ENCODE data around the gene SPATA24.

Gene SPATA24

GRCh38 chr5:139408191-139408590, 4.3 kb upstream of the SPATA24 start:
- no peak for DNase-seq
- H3K4me1 ChIP-seq (ENCODE audit: control insufficient read depth, insufficient read depth, low read length, poor library complexity, severe bottlenecking), result peaks cover 8% of the 10 kb centered on the region
- H3K9me3 ChIP-seq (ENCODE audit: control insufficient read depth, low read length), result no peaks in the 10 kb centered on the region
- no peak overlapping the region for H3K4me3 ChIP-seq (ENCODE audit: insufficient read depth, low read depth, low read length, poor library complexity, severe bottlenecking)
- no peak overlapping the region for H3K27ac ChIP-seq (ENCODE audit: insufficient read depth, low read length, poor library complexity, severe bottlenecking)
- no peaks in the 10 kb centered on the region for H3K27me3 ChIP-seq (replicated peaks; ENCODE audit: control insufficient read depth, insufficient read depth, low read length, poor library complexity, severe bottlenecking)
- H3K36me3 ChIP-seq (ENCODE audit: control insufficient read depth, insufficient read depth, low read length), result no peaks in the 10 kb centered on the region

DNA sequence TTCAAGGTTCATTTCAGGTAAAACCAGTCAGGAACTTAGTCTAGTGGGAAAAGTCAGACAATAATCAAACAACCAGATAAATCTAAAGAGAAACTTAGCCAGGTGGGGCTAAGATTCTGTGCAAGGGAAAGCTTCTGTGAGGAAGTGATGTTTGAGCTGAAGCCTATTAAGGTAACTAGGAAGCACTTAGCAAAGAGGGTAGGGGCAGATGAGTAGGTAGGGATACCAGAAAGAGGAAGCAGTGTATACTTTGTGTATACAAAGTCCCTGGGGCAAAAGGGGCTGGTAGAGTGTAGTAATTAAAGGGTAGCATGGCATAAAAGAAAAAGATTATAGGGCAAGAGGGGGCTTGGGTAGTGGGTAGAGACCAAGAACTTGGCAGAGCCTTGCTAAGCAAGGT, 3.6 kb upstream of the SPATA24 start:
- peaks cover 8% of the 10 kb centered on the region for H3K4me1 ChIP-seq (ENCODE audit: control insufficient read depth, insufficient read depth, low read length, poor library complexity, severe bottlenecking)
- no peak for DNase-seq
- H3K4me3 ChIP-seq (ENCODE audit: insufficient read depth, low read depth, low read length, poor library complexity, severe bottlenecking), result no peak overlapping the region
- H3K27ac ChIP-seq (ENCODE audit: insufficient read depth, low read length, poor library complexity, severe bottlenecking), result no peak overlapping the region
- no peaks in the 10 kb centered on the region for H3K9me3 ChIP-seq (ENCODE audit: control insufficient read depth, low read length)
- no peaks in the 10 kb centered on the region for H3K27me3 ChIP-seq (replicated peaks; ENCODE audit: control insufficient read depth, insufficient read depth, low read length, poor library complexity, severe bottlenecking)
- no peaks in the 10 kb centered on the region for H3K36me3 ChIP-seq (ENCODE audit: control insufficient read depth, insufficient read depth, low read length)

GRCh38 chr5:139406963-139407362, 3.1 kb upstream of the SPATA24 start:
- no peaks in the 10 kb centered on the region for H3K9me3 ChIP-seq (ENCODE audit: control insufficient read depth, low read length)
- H3K27me3 ChIP-seq (replicated peaks; ENCODE audit: control insufficient read depth, insufficient read depth, low read length, poor library complexity, severe bottlenecking), result no peaks in the 10 kb centered on the region
- no peak for DNase-seq
- H3K4me3 ChIP-seq (ENCODE audit: insufficient read depth, low read depth, low read length, poor library complexity, severe bottlenecking), result no peak overlapping the region
- peaks cover 8% of the 10 kb centered on the region for H3K4me1 ChIP-seq (ENCODE audit: control insufficient read depth, insufficient read depth, low read length, poor library complexity, severe bottlenecking)
- H3K27ac ChIP-seq (ENCODE audit: insufficient read depth, low read length, poor library complexity, severe bottlenecking), result no peak overlapping the region
- H3K36me3 ChIP-seq (ENCODE audit: control insufficient read depth, insufficient read depth, low read length), result no peaks in the 10 kb centered on the region

DNA sequence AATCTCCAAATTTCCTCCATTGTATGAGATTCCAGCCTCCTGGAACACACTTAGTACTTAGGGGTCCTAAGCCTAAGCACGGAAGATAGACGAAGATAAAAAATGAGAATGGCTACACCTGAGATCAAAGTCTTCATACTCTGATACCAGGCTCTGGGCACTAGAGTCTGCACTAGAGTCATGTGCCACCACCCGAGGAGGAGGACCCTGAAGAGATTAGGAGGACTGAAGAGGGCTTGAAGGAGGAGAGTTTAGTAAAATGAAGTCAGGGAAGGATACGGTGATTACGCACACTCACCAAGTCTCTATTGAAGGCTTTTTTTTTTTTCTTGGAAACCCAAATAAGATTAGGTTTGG, 573 bp upstream of the SPATA24 start:
- no peaks in the 10 kb centered on the region for H3K36me3 ChIP-seq (ENCODE audit: control insufficient read depth, insufficient read depth, low read length)
- peak overlapping the region; percentile 52 for H3K4me3 ChIP-seq (ENCODE audit: insufficient read depth, low read depth, low read length, poor library complexity, severe bottlenecking)
- H3K27ac ChIP-seq (ENCODE audit: insufficient read depth, low read length, poor library complexity, severe bottlenecking), result peak overlapping the region; percentile 83
- peaks cover 8% of the 10 kb centered on the region for H3K4me1 ChIP-seq (ENCODE audit: control insufficient read depth, insufficient read depth, low read length, poor library complexity, severe bottlenecking)
- H3K9me3 ChIP-seq (ENCODE audit: control insufficient read depth, low read length), result no peaks in the 10 kb centered on the region
- H3K27me3 ChIP-seq (replicated peaks; ENCODE audit: control insufficient read depth, insufficient read depth, low read length, poor library complexity, severe bottlenecking), result no peaks in the 10 kb centered on the region
- no peak for DNase-seq

DNA sequence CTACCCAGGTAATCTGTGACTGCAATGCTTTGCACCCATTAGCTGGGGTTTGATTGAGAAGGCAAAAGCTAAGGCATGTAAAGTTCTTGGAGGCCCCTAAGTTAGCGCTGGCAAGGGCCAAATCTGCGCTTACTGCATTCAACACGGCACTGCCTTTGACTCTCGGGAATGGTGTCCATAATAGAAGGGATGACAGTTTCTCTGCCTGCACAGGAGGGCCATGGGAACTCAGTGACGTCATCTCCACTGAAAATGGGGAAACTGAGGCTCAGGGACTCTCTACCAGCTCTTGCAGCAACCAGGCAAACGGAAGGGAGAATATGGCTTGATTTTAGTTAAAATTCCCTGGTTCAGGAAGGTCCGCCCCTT, 487 bp downstream of the SPATA24 start:
- Histone ChIP-seq H3K4me3 (ENCODE audit: insufficient read depth, low read depth, low read length, poor library complexity, severe bottlenecking) (peak overlapping the region; percentile 52), H3K27me3 (replicated peaks; ENCODE audit: control insufficient read depth, insufficient read depth, low read length, poor library complexity, severe bottlenecking) (no peaks in the 10 kb centered on the region), H3K9me3 (ENCODE audit: control insufficient read depth, low read length) (no peaks in the 10 kb centered on the region), H3K36me3 (ENCODE audit: control insufficient read depth, insufficient read depth, low read length) (no peaks in the 10 kb centered on the region), H3K27ac (ENCODE audit: insufficient read depth, low read length, poor library complexity, severe bottlenecking) (peak overlapping the region; percentile 83), H3K4me1 (ENCODE audit: control insufficient read depth, insufficient read depth, low read length, poor library complexity, severe bottlenecking) (peaks cover 8% of the 10 kb centered on the region)
- no peak for DNase-seq

GRCh38 chr5:139402561-139403158, 1.2 kb downstream of the SPATA24 start:
- Histone ChIP-seq H3K4me3 (ENCODE audit: insufficient read depth, low read depth, low read length, poor library complexity, severe bottlenecking) (no peak overlapping the region), H3K27me3 (replicated peaks; ENCODE audit: control insufficient read depth, insufficient read depth, low read length, poor library complexity, severe bottlenecking) (no peaks in the 10 kb centered on the region), H3K36me3 (ENCODE audit: control insufficient read depth, insufficient read depth, low read length) (no peaks in the 10 kb centered on the region), H3K9me3 (ENCODE audit: control insufficient read depth, low read length) (no peaks in the 10 kb centered on the region), H3K27ac (ENCODE audit: insufficient read depth, low read length, poor library complexity, severe bottlenecking) (no peak overlapping the region), H3K4me1 (ENCODE audit: control insufficient read depth, insufficient read depth, low read length, poor library complexity, severe bottlenecking) (peaks cover 8% of the 10 kb centered on the region)
- no peak for DNase-seq

GRCh38 chr5:139401546-139401945, 2.3 kb downstream of the SPATA24 start:
- H3K36me3 ChIP-seq (ENCODE audit: control insufficient read depth, insufficient read depth, low read length), result no peaks in the 10 kb centered on the region
- H3K4me1 ChIP-seq (ENCODE audit: control insufficient read depth, insufficient read depth, low read length, poor library complexity, severe bottlenecking), result peaks cover 8% of the 10 kb centered on the region
- H3K9me3 ChIP-seq (ENCODE audit: control insufficient read depth, low read length), result no peaks in the 10 kb centered on the region
- H3K27ac ChIP-seq (ENCODE audit: insufficient read depth, low read length, poor library complexity, severe bottlenecking), result no peak overlapping the region
- no peaks in the 10 kb centered on the region for H3K27me3 ChIP-seq (replicated peaks; ENCODE audit: control insufficient read depth, insufficient read depth, low read length, poor library complexity, severe bottlenecking)
- no peak for DNase-seq
- no peak overlapping the region for H3K4me3 ChIP-seq (ENCODE audit: insufficient read depth, low read depth, low read length, poor library complexity, severe bottlenecking)

DNA sequence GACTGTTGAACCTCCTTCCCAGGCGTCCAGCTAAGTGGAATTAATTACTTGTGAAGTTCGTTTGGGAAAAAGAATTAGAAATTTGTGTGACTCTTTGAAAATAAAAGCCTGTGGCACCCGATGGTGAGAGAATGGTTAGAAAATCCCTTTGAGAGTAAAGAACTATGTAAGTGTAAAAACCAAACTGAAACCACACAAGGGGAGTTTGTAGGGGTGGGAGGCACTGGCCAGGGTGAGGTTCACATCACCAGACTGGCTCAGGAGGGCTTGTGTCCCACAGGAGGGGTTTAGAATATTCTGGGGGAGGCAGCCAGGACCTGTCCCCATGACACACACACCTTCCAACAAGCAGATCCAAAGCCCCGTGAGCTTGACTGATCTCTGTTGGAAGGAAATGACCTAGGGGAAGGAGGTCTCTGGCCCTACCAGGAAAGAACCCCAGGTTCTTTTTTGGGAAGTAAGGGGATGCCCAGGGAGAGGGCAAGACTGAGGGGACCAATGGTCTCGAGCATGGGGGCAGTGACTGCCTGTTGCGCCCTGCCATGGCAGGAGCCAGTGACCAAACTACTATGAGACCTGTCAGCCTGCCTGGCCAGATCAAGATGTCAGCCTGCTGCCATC, 4.3 kb downstream of the SPATA24 start:
- peaks cover 6% of the 10 kb centered on the region for H3K4me1 ChIP-seq (ENCODE audit: control insufficient read depth, insufficient read depth, low read length, poor library complexity, severe bottlenecking)

DNA sequence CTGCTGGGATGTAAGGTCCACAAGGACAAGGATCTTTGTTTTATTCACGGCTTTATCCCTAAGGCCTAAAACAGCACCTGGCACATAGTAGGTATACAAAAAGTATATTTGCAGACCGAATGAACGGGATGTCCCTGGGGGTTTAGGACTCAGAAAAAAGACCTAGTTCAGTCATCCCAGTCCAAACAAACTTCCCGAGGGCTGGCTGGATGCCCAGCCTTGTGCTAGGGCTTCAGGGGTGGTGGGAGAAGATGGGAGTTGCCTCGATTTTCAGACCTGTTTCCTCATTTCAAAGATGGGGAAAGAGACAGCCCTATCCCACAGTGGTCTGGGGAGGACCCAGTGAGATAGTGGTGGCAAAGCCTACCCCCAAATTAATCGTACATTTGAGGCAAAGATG, 6.0 kb downstream of the SPATA24 start:
- peaks cover 16% of the 10 kb centered on the region for H3K4me1 ChIP-seq (ENCODE audit: control insufficient read depth, insufficient read depth, low read length, poor library complexity, severe bottlenecking)
- H3K27ac ChIP-seq (ENCODE audit: insufficient read depth, low read length, poor library complexity, severe bottlenecking), result no peak overlapping the region
- H3K4me3 ChIP-seq (ENCODE audit: insufficient read depth, low read depth, low read length, poor library complexity, severe bottlenecking), result no peak overlapping the region
- H3K27me3 ChIP-seq (replicated peaks; ENCODE audit: control insufficient read depth, insufficient read depth, low read length, poor library complexity, severe bottlenecking), result no peaks in the 10 kb centered on the region
- H3K9me3 ChIP-seq (ENCODE audit: control insufficient read depth, low read length), result no peaks in the 10 kb centered on the region
- DNase-seq, result no peak
- no peaks in the 10 kb centered on the region for H3K36me3 ChIP-seq (ENCODE audit: control insufficient read depth, insufficient read depth, low read length)

More for the DNA sequence above, 4.3 kb downstream of the SPATA24 start:
- Histone ChIP-seq H3K27me3 (replicated peaks; ENCODE audit: control insufficient read depth, insufficient read depth, low read length, poor library complexity, severe bottlenecking) (no peaks in the 10 kb centered on the region), H3K4me3 (ENCODE audit: insufficient read depth, low read depth, low read length, poor library complexity, severe bottlenecking) (no peak overlapping the region), H3K9me3 (ENCODE audit: control insufficient read depth, low read length) (no peaks in the 10 kb centered on the region), H3K36me3 (ENCODE audit: control insufficient read depth, insufficient read depth, low read length) (no peaks in the 10 kb centered on the region), H3K27ac (ENCODE audit: insufficient read depth, low read length, poor library complexity, severe bottlenecking) (no peak overlapping the region)
- DNase-seq, result no peak

- Histone ChIP-seq H3K27me3 (replicated peaks; ENCODE audit: control insufficient read depth, insufficient read depth, low read length, poor library complexity, severe bottlenecking) (no peaks in the 10 kb centered on the region), H3K4me1 (ENCODE audit: control insufficient read depth, insufficient read depth, low read length, poor library complexity, severe bottlenecking) (peaks cover 24% of the 10 kb centered on the region), H3K27ac (ENCODE audit: insufficient read depth, low read length, poor library complexity, severe bottlenecking) (no peak overlapping the region), H3K4me3 (ENCODE audit: insufficient read depth, low read depth, low read length, poor library complexity, severe bottlenecking) (no peak overlapping the region), H3K36me3 (ENCODE audit: control insufficient read depth, insufficient read depth, low read length) (no peaks in the 10 kb centered on the region), H3K9me3 (ENCODE audit: control insufficient read depth, low read length) (no peaks in the 10 kb centered on the region)
- no peak for DNase-seq
Observed at GRCh38 chr5:139396691-139397090, 7.2 kb downstream of the SPATA24 start.

Data from effector memory CD4-positive, alpha-beta T cell (primary cell).